CMK (cell line): ENCODE measurements around the gene ADCY5.

Experiments
- DNase-seq: peaks from one replicate; pipeline ENCODE4 v3.0.0-alpha.2; 2010; ENCODE audit warnings: low read depth

The ADCY5 gene

GRCh38 chr3:123326531-123326930 lies 122.4 kb downstream of the ADCY5 start:
- DNase-seq: no peak

- DNase-seq: no peak
Observed at GRCh38 chr3:123325766-123326256, 123.1 kb downstream of the ADCY5 start.

GRCh38 chr3:123324880-123325765 lies 123.8 kb downstream of the ADCY5 start:
- DNase-seq: no peak

GRCh38 chr3:123323781-123324180 lies 125.1 kb downstream of the ADCY5 start:
- no peak for DNase-seq

GRCh38 chr3:123322866-123323265 lies 126.0 kb downstream of the ADCY5 start:
- DNase-seq: no peak

- no peak for DNase-seq
Observed at GRCh38 chr3:123321806-123322205, 127.1 kb downstream of the ADCY5 start.

GRCh38 chr3:123320221-123320620 lies 128.7 kb downstream of the ADCY5 start:
- no peak for DNase-seq

- DNase-seq: no peak
Observed at GRCh38 chr3:123319760-123320159, 129.1 kb downstream of the ADCY5 start.

- no peak for DNase-seq
Observed at GRCh38 chr3:123318374-123318773, 130.5 kb downstream of the ADCY5 start.

- DNase-seq: no peak
Observed at GRCh38 chr3:123317716-123318115, 131.2 kb downstream of the ADCY5 start.

GRCh38 chr3:123315271-123315595 lies 133.7 kb downstream of the ADCY5 start:
- no peak for DNase-seq

GRCh38 chr3:123314359-123315270 lies 134.3 kb downstream of the ADCY5 start:
- no peak for DNase-seq

- DNase-seq: no peak
Observed at GRCh38 chr3:123313889-123314288, 135.0 kb downstream of the ADCY5 start.

- no peak for DNase-seq
Observed at GRCh38 chr3:123312331-123313265, 136.3 kb downstream of the ADCY5 start.

- no peak for DNase-seq
Observed at GRCh38 chr3:123311201-123311600, 137.7 kb downstream of the ADCY5 start.

- no peak for DNase-seq
Observed at GRCh38 chr3:123310741-123311140, 138.1 kb downstream of the ADCY5 start.

GRCh38 chr3:123310186-123310585 lies 138.7 kb downstream of the ADCY5 start:
- DNase-seq: no peak

GRCh38 chr3:123307064-123307463 lies 141.8 kb downstream of the ADCY5 start:
- DNase-seq: no peak

GRCh38 chr3:123305192-123305591 lies 143.7 kb downstream of the ADCY5 start:
- no peak for DNase-seq

- DNase-seq: no peak
Observed at GRCh38 chr3:123303976-123304560, 144.8 kb downstream of the ADCY5 start.

- no peak for DNase-seq
Observed at GRCh38 chr3:123302961-123303360, 145.9 kb downstream of the ADCY5 start.
